Smooth muscle cell (in vitro differentiated cells): Measurements from ENCODE around the gene ELMO1. TPM values are rescaled to one million over a fixed set of nuclear protein-coding genes. Genes with fewer than 3 reads are reported as not detected.

Source experiments
- DNase-seq: peaks from one replicate; lab custom pipeline; 2025; ENCODE audit not compliant: unreplicated experiment; lab: John Stamatoyannopoulos, UW
- H2AFZ ChIP-seq: fragments of 200-600 bp; sonication (generic); 2 replicates; pipeline ENCODE4 v1.6.0; 2016; ENCODE audit warnings: antibody characterized with exemption, low read depth, mild to moderate bottlenecking
- H3F3A ChIP-seq: fragments of 200-600 bp; sonication (generic); 2 replicates; pipeline ENCODE4 v1.6.0; 2017; ENCODE audit warnings: antibody characterized with exemption, low read depth
- H3K27ac ChIP-seq: fragments of 200-600 bp; sonication (generic); 2 replicates; pipeline ENCODE4 v1.5.1; 2016; ENCODE audit warnings: low read depth, mild to moderate bottlenecking
- H3K27me3 ChIP-seq: fragments of 200-600 bp; sonication (generic); 2 replicates; pipeline ENCODE4 v1.6.1; 2016; ENCODE audit warnings: low read depth, mild to moderate bottlenecking
- H3K36me3 ChIP-seq: fragments of 200-600 bp; sonication (generic); 2 replicates; pipeline ENCODE4 v1.5.1; 2016; ENCODE audit warnings: low read depth
- H3K4me1 ChIP-seq: fragments of 200-600 bp; sonication (generic); 2 replicates; pipeline ENCODE4 v1.5.1; 2016; ENCODE audit warnings: low read depth
- H3K4me2 ChIP-seq: fragments of 200-600 bp; sonication (generic); 2 replicates; pipeline ENCODE4 v1.6.0; 2016; ENCODE audit warnings: mild to moderate bottlenecking
- H3K4me3 ChIP-seq: fragments of 200-600 bp; sonication (generic); 2 replicates; pipeline ENCODE4 v1.5.1; 2016; ENCODE audit warnings: mild to moderate bottlenecking
- H3K79me2 ChIP-seq: fragments of 200-600 bp; sonication (generic); 2 replicates; pipeline ENCODE4 v1.6.0; 2016; ENCODE audit warnings: low read depth, mild to moderate bottlenecking
- H3K9ac ChIP-seq: fragments of 200-600 bp; sonication (generic); 2 replicates; pipeline ENCODE4 v1.6.0; 2016; ENCODE audit warnings: low read depth
- H3K9me3 ChIP-seq: fragments of 200-600 bp; sonication (generic); replicated peaks from 2 replicates; pipeline ENCODE4 v1.5.1; 2016; ENCODE audit warnings: low read depth
- H4K20me1 ChIP-seq: fragments of 200-600 bp; sonication (generic); 2 replicates; pipeline ENCODE4 v1.6.0; 2016; ENCODE audit warnings: low read depth
- WGBS: methylation state at CpG from one replicate; pipeline ENCODE4 v1.1.7; 2016; ENCODE audit warnings: low lambda C conversion rate; 5-methylcytosine and 5-hydroxymethylcytosine counted together
- polyA plus RNA-seq: library from polyadenylated mRNA; unstranded; fragments of >200 nt; fragmentation: Nextera tagmentation; extraction: Ambion mirVana; gene quantifications from 2 replicates; pipeline ENCODE4 v1.2.1, GENCODE V29; 2016
- total RNA-seq: library from RNA; depleted of rRNA; stranded (reverse); fragments of >200 nt; gene quantifications from 2 replicates; pipeline ENCODE4 v1.2.3, GENCODE V29; 2014
- TF ChIP-seq, protein P1 (sequence below): fragments of 200-600 bp; sonication (generic); IDR thresholded peaks from 2 replicates; pipeline ENCODE4 v1.5.1; 2017; ENCODE audit warnings: borderline replicate concordance, mild to moderate bottlenecking, antibody characterized with exemption; ENCODE audit not compliant: insufficient read depth, poor library complexity, severe bottlenecking

ELMO1 gene
- total and polyA plus RNA-seq, 2 experiments from 2014 or later: 8.2 to 36.0 TPM

DNA sequence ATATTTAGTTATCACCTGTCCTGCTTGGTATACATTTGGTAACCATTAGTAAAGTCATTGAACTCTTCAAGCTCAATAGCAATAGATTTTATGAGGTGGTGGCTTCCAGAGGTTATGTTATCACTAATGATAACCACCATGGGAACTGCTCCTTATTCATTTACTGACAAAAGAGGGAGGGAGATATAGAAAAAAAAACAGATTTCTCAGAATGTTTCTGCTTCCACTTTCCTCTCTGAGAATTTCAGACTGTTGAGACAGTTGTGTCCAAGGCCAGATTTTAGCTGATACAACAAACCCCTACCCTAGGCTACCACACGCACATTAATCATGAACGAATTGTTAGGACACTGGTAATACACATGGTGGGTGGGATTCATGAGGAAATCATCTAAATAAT is 570.4 kb downstream of the ELMO1 start:
- DNase-seq: no peak
- TF ChIP-seq, protein P1, sequence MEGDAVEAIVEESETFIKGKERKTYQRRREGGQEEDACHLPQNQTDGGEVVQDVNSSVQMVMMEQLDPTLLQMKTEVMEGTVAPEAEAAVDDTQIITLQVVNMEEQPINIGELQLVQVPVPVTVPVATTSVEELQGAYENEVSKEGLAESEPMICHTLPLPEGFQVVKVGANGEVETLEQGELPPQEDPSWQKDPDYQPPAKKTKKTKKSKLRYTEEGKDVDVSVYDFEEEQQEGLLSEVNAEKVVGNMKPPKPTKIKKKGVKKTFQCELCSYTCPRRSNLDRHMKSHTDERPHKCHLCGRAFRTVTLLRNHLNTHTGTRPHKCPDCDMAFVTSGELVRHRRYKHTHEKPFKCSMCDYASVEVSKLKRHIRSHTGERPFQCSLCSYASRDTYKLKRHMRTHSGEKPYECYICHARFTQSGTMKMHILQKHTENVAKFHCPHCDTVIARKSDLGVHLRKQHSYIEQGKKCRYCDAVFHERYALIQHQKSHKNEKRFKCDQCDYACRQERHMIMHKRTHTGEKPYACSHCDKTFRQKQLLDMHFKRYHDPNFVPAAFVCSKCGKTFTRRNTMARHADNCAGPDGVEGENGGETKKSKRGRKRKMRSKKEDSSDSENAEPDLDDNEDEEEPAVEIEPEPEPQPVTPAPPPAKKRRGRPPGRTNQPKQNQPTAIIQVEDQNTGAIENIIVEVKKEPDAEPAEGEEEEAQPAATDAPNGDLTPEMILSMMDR: no peak
- H3K4me1 ChIP-seq: peaks cover 5% of the 10 kb centered on the region
- no peak overlapping the region for H3K27ac ChIP-seq
- H3K9me3 ChIP-seq: no peaks in the 10 kb centered on the region
- no peak overlapping the region for H3K4me3 ChIP-seq
- no peak overlapping the region for H3K9ac ChIP-seq
- H3K4me2 ChIP-seq: no peak overlapping the region
- no peaks in the 10 kb centered on the region for H3K36me3 ChIP-seq
- H3K27me3 ChIP-seq: no peaks in the 10 kb centered on the region
- no peak overlapping the region for H2AFZ ChIP-seq
- H3F3A ChIP-seq: no peaks in the 10 kb centered on the region
- no peaks in the 10 kb centered on the region for H3K79me2 ChIP-seq
- H4K20me1 ChIP-seq: no peaks in the 10 kb centered on the region
- WGBS: 97% methylated on average over 2 of the region's 2 CpGs

DNA sequence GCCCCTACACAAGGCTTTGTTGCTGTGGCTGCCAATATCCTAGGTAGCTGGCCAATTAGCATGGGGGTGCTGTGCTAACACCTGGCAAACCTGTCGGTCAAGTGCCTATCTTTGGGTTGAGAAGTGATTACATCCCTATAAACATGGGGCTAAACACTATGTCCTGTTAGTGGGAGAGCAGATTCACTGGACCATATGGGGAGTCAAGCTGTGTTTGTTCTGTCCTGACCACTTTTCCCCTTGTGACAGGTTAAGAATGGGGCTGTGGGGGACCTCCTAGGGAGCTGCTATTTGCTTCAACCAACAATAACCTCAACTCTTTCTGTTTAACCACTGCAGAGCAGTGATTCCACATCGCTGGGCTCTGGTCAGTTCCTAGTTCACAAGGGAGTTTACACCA is 572.9 kb downstream of the ELMO1 start:
- 77% methylated on average over 2 of the region's 2 CpGs for WGBS
- H3K9me3 ChIP-seq: no peaks in the 10 kb centered on the region
- H3K4me3 ChIP-seq: no peak overlapping the region
- H4K20me1 ChIP-seq: no peaks in the 10 kb centered on the region
- H3F3A ChIP-seq: no peaks in the 10 kb centered on the region
- no peak for DNase-seq
- H3K4me1 ChIP-seq: no peaks in the 10 kb centered on the region
- no peak overlapping the region for H3K27ac ChIP-seq
- no peak overlapping the region for H3K9ac ChIP-seq
- H3K27me3 ChIP-seq: no peaks in the 10 kb centered on the region
- TF ChIP-seq, protein P1: no peak
- H3K79me2 ChIP-seq: no peaks in the 10 kb centered on the region
- H2AFZ ChIP-seq: no peak overlapping the region
- no peak overlapping the region for H3K4me2 ChIP-seq
- H3K36me3 ChIP-seq: no peaks in the 10 kb centered on the region

DNA sequence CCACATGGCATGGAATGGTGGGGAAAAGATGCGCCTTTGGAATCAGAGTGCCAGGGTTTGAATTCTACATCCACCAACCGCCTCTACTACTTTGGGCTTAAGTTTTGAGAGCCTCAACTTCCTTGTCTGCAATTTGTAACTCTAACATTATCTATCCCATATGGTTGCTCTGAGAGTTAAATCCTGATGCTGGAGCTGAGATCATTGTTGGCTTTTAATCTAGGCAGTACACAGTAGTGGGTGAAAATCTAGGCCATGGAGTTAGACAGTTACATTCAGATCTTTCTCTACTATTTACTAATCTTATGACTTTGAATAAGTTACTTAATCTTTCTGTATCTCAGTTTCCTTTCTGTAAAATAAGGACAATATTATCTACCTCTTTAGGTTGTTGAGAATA is 574.6 kb downstream of the ELMO1 start:
- Histone ChIP-seq H3K4me1 (no peaks in the 10 kb centered on the region), H3K27ac (no peak overlapping the region), H3K27me3 (no peaks in the 10 kb centered on the region), H3K79me2 (no peaks in the 10 kb centered on the region), H3K36me3 (no peaks in the 10 kb centered on the region), H3F3A (no peaks in the 10 kb centered on the region), H3K4me2 (no peak overlapping the region), H3K9ac (no peak overlapping the region), H3K9me3 (no peaks in the 10 kb centered on the region), H2AFZ (no peak overlapping the region), H4K20me1 (no peaks in the 10 kb centered on the region), H3K4me3 (no peak overlapping the region)
- 89% methylated on average over 2 of the region's 2 CpGs for WGBS
- no peak for DNase-seq
- TF ChIP-seq, protein P1: no peak

DNA sequence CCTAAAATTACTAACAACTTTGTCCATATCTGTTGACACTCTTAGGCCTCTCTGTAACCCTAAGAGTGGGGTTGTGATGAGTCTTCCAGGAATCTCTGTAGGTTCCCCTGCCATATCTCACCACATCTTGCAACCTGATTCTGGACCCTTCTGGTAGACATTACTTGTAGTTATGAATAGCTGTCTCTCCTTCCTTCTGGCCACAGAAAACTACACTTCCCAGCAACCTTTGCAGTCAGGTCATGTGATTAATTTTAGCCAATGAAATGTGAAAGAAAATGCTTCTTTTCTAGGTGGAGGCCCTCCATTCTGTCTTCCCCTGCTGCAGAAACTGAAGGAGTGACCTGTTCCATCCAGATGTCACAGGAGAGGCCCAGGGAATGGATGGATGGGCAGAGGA is 576.8 kb downstream of the ELMO1 start:
- Histone ChIP-seq H3K36me3 (no peaks in the 10 kb centered on the region), H4K20me1 (no peaks in the 10 kb centered on the region), H2AFZ (no peak overlapping the region), H3K4me2 (no peak overlapping the region), H3F3A (no peaks in the 10 kb centered on the region), H3K9ac (no peak overlapping the region), H3K27me3 (no peaks in the 10 kb centered on the region), H3K4me3 (no peak overlapping the region), H3K4me1 (no peaks in the 10 kb centered on the region), H3K79me2 (no peaks in the 10 kb centered on the region), H3K27ac (no peak overlapping the region), H3K9me3 (no peaks in the 10 kb centered on the region)
- TF ChIP-seq, protein P1: no peak
- DNase-seq: no peak
